GM21786 (cell line): ENCODE results near the gene TRHDE.

Experiments used
- ATAC-seq: cut with Tn5 transposase; IDR thresholded peaks from one replicate; pipeline ENCODE4 v1.9.1; 2021; ENCODE audit not compliant: unreplicated experiment

The TRHDE gene

DNA sequence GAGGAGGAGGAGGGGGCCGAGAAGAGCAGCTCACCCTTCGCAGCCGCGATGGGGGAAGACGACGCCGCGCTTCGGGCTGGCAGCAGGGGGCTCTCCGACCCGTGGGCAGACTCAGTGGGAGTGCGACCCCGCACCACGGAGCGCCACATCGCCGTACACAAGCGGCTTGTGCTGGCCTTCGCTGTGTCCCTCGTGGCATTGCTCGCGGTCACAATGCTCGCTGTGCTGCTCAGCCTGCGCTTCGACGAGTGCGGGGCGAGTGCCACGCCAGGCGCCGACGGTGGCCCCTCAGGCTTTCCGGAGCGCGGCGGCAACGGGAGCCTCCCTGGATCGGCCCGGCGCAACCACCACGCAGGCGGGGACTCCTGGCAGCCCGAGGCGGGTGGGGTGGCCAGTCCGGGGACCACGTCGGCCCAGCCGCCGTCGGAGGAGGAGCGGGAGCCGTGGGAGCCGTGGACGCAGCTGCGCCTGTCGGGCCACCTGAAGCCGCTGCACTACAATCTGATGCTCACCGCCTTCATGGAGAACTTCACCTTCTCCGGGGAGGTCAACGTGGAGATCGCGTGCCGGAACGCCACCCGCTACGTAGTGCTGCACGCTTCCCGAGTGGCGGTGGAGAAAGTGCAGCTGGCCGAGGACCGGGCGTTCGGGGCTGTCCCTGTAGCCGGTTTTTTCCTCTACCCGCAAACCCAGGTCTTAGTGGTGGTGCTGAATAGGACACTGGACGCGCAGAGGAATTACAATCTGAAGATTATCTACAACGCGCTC is 745 bp downstream of the TRHDE start:
- ATAC-seq = no peak

DNA sequence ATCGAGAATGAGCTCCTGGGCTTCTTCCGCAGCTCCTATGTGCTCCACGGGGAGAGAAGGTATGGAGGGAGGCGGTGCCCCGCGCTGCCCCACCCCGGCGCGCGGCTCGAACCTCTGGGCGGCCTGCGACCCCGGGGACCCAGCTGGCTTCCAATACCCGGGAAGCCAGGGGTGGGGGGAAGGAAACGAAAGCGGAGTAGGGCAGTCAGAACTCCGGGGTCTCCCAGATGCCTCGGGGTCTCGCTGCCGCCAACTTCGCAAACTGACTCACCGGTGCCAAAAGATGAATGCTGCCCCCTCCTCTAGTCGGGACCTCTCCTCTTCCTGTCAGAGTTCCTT is 1.3 kb downstream of the TRHDE start:
- no peak for ATAC-seq

DNA sequence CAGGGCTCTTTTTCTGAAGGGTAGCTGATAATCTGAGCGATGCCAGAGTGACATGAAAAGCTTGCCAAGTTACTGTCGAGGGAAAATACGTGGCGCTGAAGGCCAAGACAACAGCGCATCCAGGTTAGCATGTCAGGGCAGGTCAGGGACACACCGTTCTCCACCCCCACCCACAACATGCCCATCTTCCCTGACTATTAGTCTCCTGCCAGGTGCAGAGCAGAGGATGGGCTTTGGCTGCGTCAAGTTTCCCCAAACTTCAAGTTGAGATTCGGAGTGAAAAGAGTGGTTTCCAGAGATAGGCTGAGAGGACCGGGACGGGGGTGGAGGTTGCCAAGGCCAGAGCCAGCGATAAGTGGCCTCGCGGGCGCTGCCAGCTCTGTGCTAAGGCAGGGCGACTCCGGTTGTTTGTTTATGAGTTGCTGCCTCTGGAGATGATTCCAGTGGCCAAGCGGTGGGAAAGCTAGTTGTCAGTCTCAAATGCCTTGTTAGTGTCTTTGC is 1.7 kb downstream of the TRHDE start:
- ATAC-seq = no peak

DNA sequence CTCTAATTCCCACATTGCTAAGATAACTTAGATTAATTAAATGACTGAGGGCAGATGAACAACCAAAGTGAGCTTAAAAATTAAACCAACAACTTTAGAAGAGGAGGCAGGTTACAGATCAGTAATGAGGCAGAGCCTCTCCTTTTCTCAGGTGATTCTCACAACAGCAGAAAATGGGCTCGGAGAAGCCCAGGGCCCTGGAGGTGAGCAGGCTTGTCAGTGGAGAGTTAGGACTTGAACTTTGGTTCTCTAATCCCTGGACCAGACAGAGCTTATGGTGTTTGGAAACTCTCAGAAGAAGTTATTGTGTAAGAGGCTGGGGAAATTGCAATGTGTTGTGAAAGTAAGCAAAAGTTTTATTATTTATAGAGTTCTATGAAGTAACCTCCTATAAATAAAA is 2.8 kb downstream of the TRHDE start:
- no peak for ATAC-seq

DNA sequence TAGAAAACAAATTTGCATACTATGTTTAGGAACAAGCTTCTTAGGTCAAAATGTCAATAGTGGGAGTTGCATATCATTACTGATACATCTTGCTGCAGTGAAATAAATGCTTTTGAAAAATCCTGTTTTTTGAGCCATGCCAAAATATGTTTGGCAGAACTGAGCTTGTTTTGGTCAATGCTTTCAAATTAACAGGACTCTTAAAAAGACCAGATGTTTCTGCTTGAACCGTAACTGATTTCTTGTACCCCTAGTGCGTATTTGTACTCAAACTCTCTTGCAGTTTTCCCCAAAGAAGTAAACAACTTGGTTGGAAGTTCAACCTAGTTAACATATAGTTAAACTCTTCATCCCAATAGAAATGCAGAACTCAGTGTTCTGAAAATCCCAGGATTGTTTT is 3.4 kb downstream of the TRHDE start:
- ATAC-seq = no peak

DNA sequence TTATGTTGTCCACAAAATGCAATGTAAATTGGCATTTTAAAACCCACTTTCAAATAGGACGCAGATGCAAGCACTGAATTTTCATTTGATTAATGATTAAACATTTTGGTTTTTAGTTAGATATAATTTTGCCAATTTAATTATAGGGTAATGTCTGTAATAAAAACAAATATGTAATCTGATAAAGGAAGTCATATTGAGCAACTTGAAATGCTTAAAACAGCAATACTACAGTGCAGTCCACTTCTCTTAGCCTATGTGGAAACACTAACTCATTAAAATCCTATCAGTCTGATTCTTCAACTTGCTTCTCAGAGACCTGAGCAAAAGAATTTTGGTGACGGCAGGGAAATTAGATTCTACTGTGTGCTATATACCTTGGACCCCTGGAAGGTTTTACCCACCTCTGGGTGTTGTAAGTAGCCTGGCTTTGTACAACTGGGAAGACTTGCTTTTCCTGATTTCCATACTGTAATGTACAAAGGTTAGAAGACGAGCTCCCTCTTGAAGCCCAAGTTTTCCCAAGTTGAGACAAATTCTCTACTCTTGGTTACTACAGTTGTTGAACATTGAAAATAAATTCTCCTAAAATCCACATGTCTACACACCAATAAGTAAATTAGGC is 4.1 kb downstream of the TRHDE start:
- ATAC-seq = no peak

DNA sequence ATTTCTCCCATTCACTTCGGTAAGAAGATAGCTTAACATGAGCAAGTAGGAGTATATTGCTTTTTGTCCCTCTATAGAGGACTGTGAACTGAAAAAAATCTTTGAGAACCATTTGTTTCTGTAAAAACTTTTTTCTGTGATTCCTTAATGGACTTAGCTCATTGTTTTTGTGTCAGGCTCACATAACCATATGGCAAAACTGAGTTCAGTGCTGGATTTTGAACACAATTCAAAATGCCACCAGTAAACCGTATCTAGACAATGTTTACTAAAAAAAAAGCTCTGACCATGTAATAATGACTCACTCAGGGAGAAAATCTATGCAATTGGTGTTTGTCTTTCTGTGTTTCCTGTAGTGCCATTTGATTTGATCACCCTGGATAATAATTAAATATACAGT is 5.2 kb downstream of the TRHDE start:
- ATAC-seq = no peak

DNA sequence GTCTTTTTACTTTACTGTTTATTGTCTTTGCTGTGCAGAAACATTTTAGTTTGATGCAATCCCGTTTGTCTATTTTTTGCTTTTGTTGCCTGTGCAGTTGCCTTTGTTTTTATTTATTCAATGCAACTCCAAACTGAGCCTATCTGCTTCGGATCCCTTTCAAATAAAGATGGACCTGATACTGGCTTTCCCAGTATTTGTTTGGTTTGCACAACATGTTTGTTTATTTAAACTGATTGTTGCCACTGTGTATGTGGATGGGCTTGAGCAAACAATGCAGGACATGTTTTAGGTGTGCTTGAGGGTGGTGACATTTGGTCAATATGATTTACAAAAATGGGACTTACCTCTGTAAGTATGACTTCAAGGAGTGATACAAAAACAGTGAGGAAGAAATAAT is 6.7 kb downstream of the TRHDE start:
- ATAC-seq = no peak

DNA sequence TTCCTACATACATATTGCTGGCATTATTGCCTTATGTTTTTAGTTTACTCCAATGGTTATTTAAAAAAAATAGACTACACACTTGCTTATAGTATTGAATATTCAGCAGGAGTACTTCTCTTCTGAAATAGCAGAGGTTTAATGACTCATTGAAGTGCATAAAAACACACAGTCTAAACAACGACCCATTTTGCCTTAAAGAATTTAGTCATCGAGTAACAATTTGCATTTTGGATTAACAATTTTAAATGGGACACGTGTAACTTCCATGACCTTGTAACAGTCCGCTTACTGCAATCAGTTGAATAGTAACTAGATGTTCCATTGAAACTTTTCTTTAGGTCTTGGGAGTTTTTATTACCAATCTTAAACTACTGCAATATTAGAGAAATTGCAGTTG is 9.0 kb downstream of the TRHDE start:
- ATAC-seq = no peak

DNA sequence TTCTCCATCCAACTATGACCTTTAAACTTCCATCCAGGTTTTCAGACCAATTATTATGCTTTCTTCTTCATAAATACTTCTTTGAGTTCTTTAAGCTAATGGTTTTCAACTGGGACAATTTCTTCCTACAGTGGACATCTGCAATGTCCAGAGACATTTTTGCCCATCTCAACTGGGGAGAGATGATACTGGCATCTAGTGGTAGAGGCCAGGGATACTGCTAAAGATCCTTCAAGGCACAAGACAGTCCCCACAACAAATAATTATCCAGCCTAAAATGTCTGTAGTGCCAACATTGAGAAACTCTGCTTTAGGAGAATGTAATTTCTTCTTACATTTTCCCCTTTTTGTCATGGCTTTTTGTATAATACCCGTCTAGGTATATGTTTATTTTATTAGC is 10.6 kb downstream of the TRHDE start:
- ATAC-seq = no peak

DNA sequence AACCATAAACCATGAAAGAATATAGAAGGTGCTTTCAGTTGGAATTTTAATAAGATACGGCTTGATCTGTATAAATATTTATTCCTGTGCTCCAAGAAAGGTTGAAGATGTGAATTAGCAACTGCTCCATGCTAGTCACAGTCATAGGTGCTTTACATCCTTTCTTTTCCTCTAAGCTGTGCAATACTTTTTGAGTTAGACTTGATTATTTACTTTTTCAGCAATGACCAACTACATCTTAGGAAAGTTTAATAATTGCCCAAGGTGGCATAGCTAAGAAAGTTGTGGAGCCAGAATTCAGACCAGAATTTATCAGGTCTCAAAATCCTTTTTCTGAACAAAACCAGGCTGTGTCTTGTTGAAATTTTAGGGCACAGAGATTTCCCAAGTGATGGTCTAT is 13.7 kb downstream of the TRHDE start:
- ATAC-seq = no peak

DNA sequence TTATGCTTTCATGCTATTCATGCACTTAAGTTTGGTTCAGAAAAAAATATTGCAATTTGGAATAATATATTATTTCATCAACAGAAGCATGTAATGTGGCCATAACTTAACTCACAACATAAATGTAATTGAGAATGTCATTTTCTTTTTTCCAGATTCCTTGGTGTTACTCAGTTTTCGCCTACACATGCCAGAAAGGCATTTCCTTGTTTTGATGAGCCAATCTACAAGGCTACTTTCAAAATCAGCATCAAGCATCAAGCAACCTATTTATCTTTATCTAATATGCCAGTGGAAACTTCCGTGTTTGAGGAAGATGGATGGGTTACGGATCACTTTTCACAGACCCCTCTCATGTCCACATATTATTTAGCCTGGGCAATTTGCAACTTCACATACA is 14.4 kb downstream of the TRHDE start:
- no peak for ATAC-seq

DNA sequence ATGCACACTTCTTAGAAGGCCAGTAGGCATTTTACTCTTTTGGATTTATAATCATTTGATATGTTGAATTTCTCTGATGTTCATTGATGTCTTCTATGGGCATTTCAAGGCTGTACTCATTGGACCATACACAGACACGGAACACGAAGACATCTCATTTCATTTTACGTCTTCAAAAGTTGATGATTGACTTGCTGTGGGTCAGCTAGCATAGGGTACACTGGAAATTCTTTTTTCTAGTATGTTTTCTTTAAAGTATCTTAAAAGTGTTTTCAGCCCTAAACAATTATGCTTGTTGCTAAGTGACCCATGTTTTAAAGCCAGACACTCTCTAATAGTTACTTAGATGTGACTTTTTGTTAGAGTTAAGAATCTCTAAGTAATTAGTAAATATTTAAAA is 16.3 kb downstream of the TRHDE start:
- ATAC-seq = no peak

DNA sequence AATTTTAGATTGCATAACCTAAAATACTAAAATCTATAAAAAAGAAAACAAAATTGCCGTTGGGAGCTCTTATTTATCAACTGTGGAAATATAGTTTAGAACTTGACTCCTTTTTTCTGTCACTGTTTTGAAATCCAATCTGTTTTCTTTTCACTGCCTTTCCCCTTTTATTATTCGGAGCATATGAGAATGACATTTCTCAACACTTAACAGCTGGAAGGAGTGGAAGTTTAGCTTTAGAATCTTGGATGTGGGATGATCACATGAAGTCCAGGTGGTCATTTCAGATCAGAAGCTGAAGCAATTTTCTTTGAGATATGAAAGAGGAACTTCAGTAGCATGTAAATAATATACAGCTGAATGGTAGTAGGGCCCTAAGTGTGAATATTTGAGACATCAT is 16.7 kb downstream of the TRHDE start:
- ATAC-seq = no peak

DNA sequence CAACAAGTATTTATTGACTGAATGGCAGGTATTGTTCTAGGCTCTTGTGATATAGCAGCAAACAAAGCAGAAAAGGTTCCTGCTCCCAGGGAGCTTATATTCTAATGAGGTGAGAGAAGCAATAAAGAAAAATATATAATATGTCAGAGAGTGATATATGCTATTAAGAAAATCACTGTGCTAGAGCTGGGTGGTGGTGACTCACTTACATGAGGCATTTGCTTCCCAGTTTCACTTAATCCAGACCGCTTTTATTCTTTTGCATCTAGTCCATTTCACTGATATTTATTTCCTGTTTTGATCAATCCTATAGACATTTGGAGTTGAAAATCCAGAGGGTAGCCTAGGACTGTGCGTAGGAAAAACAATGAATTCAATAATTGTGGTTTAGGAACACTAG is 17.5 kb downstream of the TRHDE start:
- ATAC-seq = no peak

DNA sequence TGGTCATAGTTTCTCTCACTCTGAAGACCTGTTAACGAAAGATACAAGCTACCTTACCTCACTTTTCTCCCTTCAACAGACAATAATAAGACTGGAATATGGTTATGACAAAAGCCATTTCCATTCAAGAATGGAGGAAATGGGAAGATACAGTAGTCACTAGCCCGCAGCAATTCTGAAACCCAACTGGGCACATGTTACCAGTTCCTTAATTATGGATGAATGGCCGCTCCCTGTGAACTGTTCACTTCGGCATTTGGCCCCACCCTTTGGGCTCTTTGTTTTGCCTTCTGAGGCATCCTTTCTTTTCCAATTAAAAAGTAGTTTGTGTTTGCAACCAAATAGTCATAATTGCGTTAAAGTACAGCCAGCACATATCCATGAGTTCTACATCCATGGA is 19.0 kb downstream of the TRHDE start:
- no peak for ATAC-seq

DNA sequence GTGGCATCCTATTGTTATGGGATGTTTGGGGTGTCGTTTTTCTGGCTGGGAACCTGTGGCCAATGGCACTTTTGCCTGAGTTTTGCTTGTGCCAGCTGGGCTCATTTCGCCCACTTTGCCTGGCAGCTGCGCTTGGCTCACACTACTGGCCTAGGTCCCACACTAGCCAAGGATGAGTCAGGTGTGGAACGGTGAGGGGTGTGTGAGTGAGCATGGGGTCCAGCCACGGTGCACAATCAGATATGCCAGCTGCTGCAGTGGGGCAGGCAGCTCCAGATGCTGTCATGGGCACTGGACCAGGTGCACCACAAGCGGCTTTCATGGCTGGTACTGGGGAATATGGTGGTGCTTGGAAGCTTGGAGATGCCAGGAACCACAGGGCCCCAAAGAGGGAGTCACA is 21.5 kb downstream of the TRHDE start:
- ATAC-seq = no peak

DNA sequence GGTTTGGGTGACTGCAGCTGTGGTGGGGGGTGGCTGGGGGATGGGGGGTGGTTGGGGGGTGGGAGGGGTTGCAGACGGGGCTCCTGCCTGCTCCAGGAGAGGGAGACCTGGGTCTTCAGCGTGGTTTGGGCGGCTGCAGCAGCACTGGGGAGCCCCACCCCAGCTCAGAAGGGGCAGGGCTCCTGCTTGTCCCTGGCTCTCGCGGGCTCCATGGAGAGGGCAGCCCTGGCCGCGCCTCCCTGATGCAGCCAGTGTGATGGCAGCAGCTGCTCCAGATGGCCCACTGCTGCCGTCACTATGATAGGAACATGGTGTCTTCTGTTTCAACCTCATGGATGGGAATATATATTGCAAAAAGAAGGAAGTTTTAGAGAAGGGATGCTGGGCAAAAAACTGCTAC is 22.9 kb downstream of the TRHDE start:
- ATAC-seq = no peak

DNA sequence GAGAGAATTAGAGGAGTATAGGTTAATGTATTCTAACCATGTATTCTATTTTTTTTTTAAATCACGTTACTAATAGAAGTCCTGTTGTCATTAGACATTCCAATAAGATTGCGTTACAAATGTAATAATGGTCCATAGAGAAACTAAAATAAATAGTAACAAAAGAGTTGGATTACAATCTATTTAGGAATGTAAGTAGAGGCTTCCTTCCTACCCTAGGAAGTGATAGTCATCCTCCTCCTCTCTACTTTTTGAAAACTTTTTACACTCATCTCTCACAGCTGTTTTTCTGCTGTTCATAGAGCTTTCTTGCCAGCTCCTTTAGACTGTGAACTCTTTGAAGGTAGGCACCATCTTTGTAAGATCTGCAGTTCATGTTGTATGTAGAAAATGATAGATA is 23.6 kb downstream of the TRHDE start:
- ATAC-seq = no peak

DNA sequence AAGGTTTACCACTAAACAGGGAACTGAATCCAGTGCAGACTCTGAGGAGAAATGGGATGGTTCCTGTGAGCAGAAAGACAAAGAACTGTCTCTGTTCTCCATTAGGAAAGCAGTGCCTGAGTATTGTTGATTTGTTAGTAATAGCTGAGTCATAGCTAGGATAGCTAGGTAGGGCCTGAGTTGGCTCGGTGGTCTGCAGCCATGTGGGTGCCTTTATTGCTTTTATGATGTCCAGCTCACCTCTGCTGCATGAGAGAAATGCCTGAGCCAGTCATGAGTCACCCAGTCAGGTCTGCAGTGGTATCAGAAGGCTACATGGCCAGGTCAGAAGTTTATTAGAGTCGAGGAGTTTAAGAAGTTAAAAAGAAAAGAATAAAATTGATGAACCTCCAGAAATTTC is 24.2 kb downstream of the TRHDE start:
- no peak for ATAC-seq

DNA sequence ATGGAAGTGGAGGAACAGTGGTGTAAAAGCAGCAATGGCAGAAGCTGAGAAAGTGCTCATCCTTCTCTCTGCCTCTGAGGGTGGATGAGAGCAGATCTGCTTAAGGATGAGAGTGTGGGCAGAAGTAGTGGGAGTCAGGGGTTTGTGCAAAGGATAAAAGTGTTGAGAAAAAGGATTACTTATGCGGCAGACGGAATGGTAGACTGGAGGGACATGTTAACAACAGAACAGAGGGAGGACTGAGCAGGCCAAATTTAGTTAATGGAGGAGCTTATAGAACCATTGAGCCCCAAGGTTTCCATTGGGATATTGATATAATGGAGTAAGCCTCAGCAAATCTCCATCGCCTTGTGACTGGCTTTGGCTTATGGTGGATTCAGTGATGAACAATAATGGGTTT is 25.5 kb downstream of the TRHDE start:
- no peak for ATAC-seq

DNA sequence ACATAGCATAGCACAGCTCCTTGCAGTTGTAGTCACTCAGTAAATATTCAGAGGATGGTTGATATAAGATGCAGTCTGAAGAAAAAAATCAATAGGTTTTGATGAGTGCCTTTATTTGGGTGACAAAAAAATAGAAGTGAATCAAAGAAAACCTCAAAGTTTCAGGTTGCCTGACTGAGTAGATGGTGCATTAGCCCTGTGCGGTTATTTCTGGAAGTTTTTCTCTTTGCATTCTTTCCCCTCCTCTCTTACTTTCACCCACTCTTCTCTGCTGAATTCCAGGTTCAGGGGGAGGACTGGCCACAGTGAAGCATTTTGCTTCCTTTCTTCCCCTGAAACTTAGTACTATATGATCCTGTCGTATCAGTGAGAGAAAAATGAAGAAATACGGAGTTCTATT is 28.6 kb downstream of the TRHDE start:
- ATAC-seq = no peak

DNA sequence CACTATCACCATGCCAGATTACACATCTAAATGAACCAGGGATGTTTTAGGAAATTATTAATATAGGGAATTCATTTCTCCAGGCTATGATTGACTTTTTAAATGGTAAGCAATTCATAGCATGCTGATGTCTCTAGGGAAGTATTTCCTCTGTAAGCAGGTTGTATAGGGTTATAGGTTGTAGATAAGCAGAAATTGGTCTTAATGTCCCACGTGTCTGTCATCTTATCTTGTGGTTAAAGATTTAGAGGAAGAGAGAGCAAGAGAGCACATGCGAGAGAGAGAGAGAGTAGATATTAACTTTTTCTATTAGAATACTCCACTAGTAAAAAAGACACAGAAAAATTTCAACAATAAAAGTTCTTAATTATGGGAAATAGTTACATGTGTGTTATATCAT is 32.6 kb downstream of the TRHDE start:
- ATAC-seq = no peak
